Measurements from ENCODE around the gene PLCH1. TPM values are rescaled to one million over a fixed set of nuclear protein-coding genes. Genes with fewer than 3 reads are reported as not detected.
A peak's percentile ranks its signal among the peaks of the same experiment; 100 is the strongest.

Gene PLCH1
- total and polyA plus RNA-seq, 2 of the 8 experiments (the other 6 are each of a cell fraction or from before 2014, with no cell fraction given): 5.8 to 17.2 TPM

GRCh38 chr3:155465664-155466063 is 279.2 kb downstream of the PLCH1 start:
- Histone ChIP-seq H3K9ac (replicated peaks in 1 of 4; ENCODE audit: extremely low read depth in 1 of 4, low read depth in 3 of 4, low read length in 3 of 4) (no peak overlapping the region), H2BK15ac (ENCODE audit: low read length) (peak overlapping the region; percentile 73; the same call in 1 of the 2 replicates), H3K4me2 (ENCODE audit: insufficient read depth in 1 of 2, low read depth in 2 of 2, low read length in 2 of 2) (no peak overlapping the region), H3K14ac (ENCODE audit: insufficient read length) (no peak overlapping the region), H3K23ac (ENCODE audit: insufficient read length) (no peak overlapping the region), H3K4me3 (ENCODE audit: extremely low read depth in 1 of 4, insufficient read depth in 2 of 4, low read depth in 3 of 4, low read length in 4 of 4) (no peak overlapping the region), H2BK20ac (ENCODE audit: low read length) (no peak overlapping the region), H3K27me3 (replicated peaks in 1 of 4; ENCODE audit: control insufficient read depth in 3 of 4, extremely low read depth in 1 of 4, insufficient read depth in 3 of 4, low read length in 3 of 4) (no peaks in the 10 kb centered on the region), H3K36me3 (ENCODE audit: control insufficient read depth in 2 of 4, insufficient read depth in 4 of 4, low read length in 3 of 4) (no peaks in the 10 kb centered on the region; a peak in 1 of 8 replicates), H3K27ac (ENCODE audit: low read depth, low read length) (no peak overlapping the region), H3K56ac (replicated peaks; ENCODE audit: insufficient read length, low read depth, low read length) (no peak overlapping the region), H2BK5ac (ENCODE audit: low read depth, low read length) (no peak overlapping the region), H3K9me3 (ENCODE audit: insufficient read depth in 2 of 2, low read depth in 1 of 2, low read length in 1 of 2) (peaks cover 0 to 4% of the 10 kb centered on the region in 2 experiments; a peak in 1 of 4 replicates), H2BK12ac (ENCODE audit: low read depth, low read length) (no peak overlapping the region), H2AFZ (ENCODE audit: low read length) (no peak overlapping the region), H2AK5ac (ENCODE audit: low read depth, low read length) (no peak overlapping the region), H4K20me1 (replicated peaks in 1 of 2; ENCODE audit: control insufficient read depth in 1 of 2, insufficient read depth in 2 of 2, low read length in 2 of 2) (no peaks in the 10 kb centered on the region), H3K79me2 (ENCODE audit: control insufficient read depth in 1 of 2, insufficient read depth in 2 of 2, low read length in 2 of 2) (no peaks in the 10 kb centered on the region), H3K4ac (replicated peaks; ENCODE audit: insufficient read length, low read depth, low read length) (no peak overlapping the region), H2BK120ac (replicated peaks; ENCODE audit: low read depth, low read length) (no peak overlapping the region), H4K91ac (replicated peaks; ENCODE audit: insufficient read length, low read length) (no peak overlapping the region), H3K79me1 (ENCODE audit: low read depth, low read length) (no peaks in the 10 kb centered on the region), H3K18ac (ENCODE audit: extremely low read depth, low read length) (no peak overlapping the region), H4K8ac (ENCODE audit: extremely low read depth, insufficient read depth, low read length) (no peak overlapping the region), H3K4me1 (replicated peaks in 1 of 4; ENCODE audit: control insufficient read depth in 3 of 4, insufficient read depth in 4 of 4, low read length in 3 of 4) (0 out of 7 replicates have a peak, but pooled peaks cover 0 to 2% (median 0%) of the 10 kb centered on the region in 4 experiments), H4K5ac (ENCODE audit: insufficient read length, low read depth, low read length) (no peak overlapping the region), H3K23me2 (ENCODE audit: low read depth, low read length) (0 out of 2 replicates have a peak, but pooled peaks cover 2% of the 10 kb centered on the region)
- DNase-seq (ENCODE audit: low read depth in 1 of 2, low spot score in 2 of 2): no peak
- WGBS, 2 experiments (ENCODE audit: extremely low coverage in 1 of 2, insufficient coverage in 1 of 2, insufficient read length in 1 of 2, insufficient replicate concordance in 2 of 2, low coverage in 1 of 2, low lambda C conversion rate in 2 of 2, missing lambda C conversion rate in 1 of 2): 91% methylated on average over 2 of the region's 2 CpGs; no CpG with 5 or more reads in 1 of the 2 experiments
- ChIA-PET POLR2A (ENCODE audit: partially characterized antibody) (no interaction called here), CTCF (ENCODE audit: partially characterized antibody) (interaction anchor here (0.9 to 1.2 kb wide), 3 partner anchors 20 to 238 kb away, joined by 3 to 4 read pairs (median 3); no protein-coding TSS in a partner anchor)
- FAIRE-seq: no peak
- no peak for TF ChIP-seq CEBPB (IDR thresholded peaks at IDR 0.05; ENCODE audit: low read depth, low read length)
- TF ChIP-seq CTCF (IDR thresholded peaks at IDR 0.05; ENCODE audit: control extremely low read depth in 1 of 3, insufficient read depth in 1 of 3, low read depth in 1 of 3, low read length in 3 of 3): peak; percentile 9 to 46 (median 19)
- TF ChIP-seq CBX5 (IDR thresholded peaks at IDR 0.05; ENCODE audit: low read depth, low read length): no peak
- no peak for TF ChIP-seq RFX5 (IDR thresholded peaks at IDR 0.05; ENCODE audit: borderline replicate concordance, low read depth, low read length)
- peak; percentile 70 for TF ChIP-seq E2F6 (IDR thresholded peaks at IDR 0.05)
- no peak for TF ChIP-seq YY1 (IDR thresholded peaks at IDR 0.05; ENCODE audit: low read depth, low read length)
- no peak for TF ChIP-seq GABPA (IDR thresholded peaks at IDR 0.05; ENCODE audit: borderline replicate concordance, insufficient read depth, low read length)
- TF ChIP-seq EP300 (IDR thresholded peaks at IDR 0.05; ENCODE audit: borderline replicate concordance in 1 of 2, low read depth in 2 of 2, low read length in 2 of 2): no peak
- TF ChIP-seq TBP (IDR thresholded peaks at IDR 0.05; ENCODE audit: low read depth, low read length): no peak
- peak; percentile 31; the same call in 1 of the 2 replicates for TF ChIP-seq MAX (IDR thresholded peaks at IDR 0.05)

Data from H1 (cell line).